PC-9 (cell line): ENCODE results near the gene CCDC148. TPM values are rescaled to one million over a fixed set of nuclear protein-coding genes. Genes with fewer than 3 reads are reported as not detected.

Experiments used
- BruUV-seq: library from RNA; stranded (reverse); fragments of 400-500 nt; replicated peaks from 2 replicates; lab custom pipeline; 2021; lab: Mats Ljungman, UMichigan
- CTCF ChIA-PET: fragments of 300-600 bp; sonication (Branson Sonifier 250); formaldehyde crosslinking; loops from one replicate; lab custom pipeline; 2022; ENCODE audit warnings: antibody characterized with exemption; lab: Charles Lee
- POLR2A ChIA-PET: fragments of 300-600 bp; sonication (Branson Sonifier 250); formaldehyde crosslinking; loops from one replicate; lab custom pipeline; 2022; ENCODE audit warnings: antibody characterized with exemption; ENCODE audit not compliant: unreplicated experiment; lab: Charles Lee
- DNase-seq, 2 experiments: peaks; one replicate each; pipeline versions ENCODE4 v3.0.0 to v3.0.0-alpha.2; 2015 to 2022; ENCODE audit warnings: mixed read lengths in 1 of 2
- H2AFZ ChIP-seq: fragments of 200-600 bp; sonication (generic); 2 replicates; pipeline ENCODE4 v1.8.1; 2017; ENCODE audit warnings: antibody characterized with exemption
- H3F3A ChIP-seq: fragments of 200-600 bp; sonication (generic); 2 replicates; pipeline ENCODE4 v1.8.1; 2017; ENCODE audit warnings: antibody characterized with exemption, mild to moderate bottlenecking, low read depth; ENCODE audit not compliant: insufficient read depth
- H3K27ac ChIP-seq: fragments of 200-600 bp; sonication (generic); 2 replicates; pipeline ENCODE4 v1.6.1; 2016; ENCODE audit warnings: mixed run types
- H3K27me3 ChIP-seq: fragments of 200-600 bp; sonication (generic); 2 replicates; pipeline ENCODE4 v1.6.1; 2016; ENCODE audit warnings: low read depth, mixed run types; ENCODE audit not compliant: insufficient read depth
- H3K36me3 ChIP-seq: fragments of 200-600 bp; sonication (generic); 2 replicates; pipeline ENCODE4 v1.6.1; 2016; ENCODE audit warnings: low read depth, mixed run types
- H3K4me1 ChIP-seq: fragments of 200-600 bp; sonication (generic); replicated peaks from 2 replicates; pipeline ENCODE4 v1.6.1; 2016; ENCODE audit warnings: mixed run types; ENCODE audit not compliant: insufficient read depth
- H3K4me2 ChIP-seq: fragments of 200-600 bp; sonication (generic); 2 replicates; pipeline ENCODE4 v1.6.1; 2017; ENCODE audit warnings: mixed run types
- H3K4me3 ChIP-seq: fragments of 200-600 bp; sonication (generic); 2 replicates; pipeline ENCODE4 v1.6.1; 2016; ENCODE audit warnings: mixed run types
- H3K79me2 ChIP-seq: fragments of 200-600 bp; sonication (generic); 2 replicates; pipeline ENCODE4 v1.6.1; 2017; ENCODE audit warnings: low read depth, mixed run types
- H3K9me2 ChIP-seq: fragments of 200-600 bp; sonication (generic); 2 replicates; pipeline ENCODE4 v1.8.1; 2017; ENCODE audit warnings: mild to moderate bottlenecking; ENCODE audit not compliant: insufficient read depth
- H3K9me3 ChIP-seq: fragments of 200-600 bp; sonication (generic); 2 replicates; pipeline ENCODE4 v1.8.1; 2016; ENCODE audit warnings: low read depth; ENCODE audit not compliant: insufficient read depth
- H4K20me1 ChIP-seq: fragments of 200-600 bp; sonication (generic); 2 replicates; pipeline ENCODE4 v1.8.1; 2017; ENCODE audit not compliant: insufficient read depth
- EZH2 ChIP-seq: fragments of 200-600 bp; sonication (generic); IDR thresholded peaks from 2 replicates; pipeline ENCODE4 v1.8.0; 2017; ENCODE audit warnings: antibody characterized with exemption, low read depth
- intact Hi-C: fragments of 100-400 bp; cut with micrococcal nuclease; formaldehyde crosslinking; loops from one replicate; pipeline ENCODE4 v1.10.0; 2022; ENCODE audit not compliant: unreplicated experiment
- total RNA-seq: library from RNA; stranded (reverse); gene quantifications from 2 replicates; pipeline ENCODE4 v1.2.3, GENCODE V29; 2021
- TF ChIP-seq, protein P1 (sequence below): fragments of 200-600 bp; sonication (generic); conservative IDR thresholded peaks from 2 replicates; pipeline ENCODE4 v1.6.1; 2017; ENCODE audit warnings: mixed run types, antibody characterized with exemption, mild to moderate bottlenecking, moderate library complexity

The CCDC148 gene
- total RNA-seq, 1 experiment from 2014 or later, result 1.8 TPM

DNA sequence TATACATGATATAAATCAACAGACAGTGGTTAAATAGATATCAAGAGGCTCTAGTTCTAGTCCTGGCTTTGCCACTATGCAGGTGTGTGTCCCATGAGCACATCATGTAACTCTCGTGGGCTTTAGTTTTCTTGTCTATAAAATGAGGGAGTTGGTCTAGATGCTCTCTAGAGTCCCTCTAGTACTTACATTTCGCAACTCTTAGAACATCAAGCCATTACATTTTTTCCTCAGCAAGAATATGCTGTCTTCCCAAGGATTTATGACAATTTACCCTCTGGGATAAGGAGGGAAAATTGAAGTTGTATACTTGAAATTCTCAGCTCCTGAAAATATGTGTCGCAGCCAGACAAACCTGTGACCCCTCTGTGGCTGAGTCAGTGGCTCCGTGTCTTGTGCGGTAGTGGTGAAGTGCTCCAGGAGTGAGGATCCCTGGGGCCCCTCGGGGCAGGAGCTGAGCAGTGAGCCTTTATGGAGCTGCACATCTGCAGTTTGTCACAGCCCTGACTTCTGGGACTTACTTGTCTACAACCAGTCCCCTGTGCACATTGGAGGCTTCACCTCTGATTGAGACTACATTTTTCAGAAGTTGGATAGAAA lies 7.0 kb upstream of the CCDC148 start:
- POLR2A ChIA-PET, result no interaction called here
- peaks cover 24% of the 10 kb centered on the region for H3K4me1 ChIP-seq
- no peak overlapping the region for H3K4me3 ChIP-seq
- H3K27me3 ChIP-seq, result no peaks in the 10 kb centered on the region
- intact Hi-C loops, result no loop called here
- no peak overlapping the region for H3K4me2 ChIP-seq
- H3K9me2 ChIP-seq, result no peaks in the 10 kb centered on the region
- no peaks in the 10 kb centered on the region; the same call in 1 of the 2 replicates for H3K9me3 ChIP-seq
- TF ChIP-seq, protein P1, sequence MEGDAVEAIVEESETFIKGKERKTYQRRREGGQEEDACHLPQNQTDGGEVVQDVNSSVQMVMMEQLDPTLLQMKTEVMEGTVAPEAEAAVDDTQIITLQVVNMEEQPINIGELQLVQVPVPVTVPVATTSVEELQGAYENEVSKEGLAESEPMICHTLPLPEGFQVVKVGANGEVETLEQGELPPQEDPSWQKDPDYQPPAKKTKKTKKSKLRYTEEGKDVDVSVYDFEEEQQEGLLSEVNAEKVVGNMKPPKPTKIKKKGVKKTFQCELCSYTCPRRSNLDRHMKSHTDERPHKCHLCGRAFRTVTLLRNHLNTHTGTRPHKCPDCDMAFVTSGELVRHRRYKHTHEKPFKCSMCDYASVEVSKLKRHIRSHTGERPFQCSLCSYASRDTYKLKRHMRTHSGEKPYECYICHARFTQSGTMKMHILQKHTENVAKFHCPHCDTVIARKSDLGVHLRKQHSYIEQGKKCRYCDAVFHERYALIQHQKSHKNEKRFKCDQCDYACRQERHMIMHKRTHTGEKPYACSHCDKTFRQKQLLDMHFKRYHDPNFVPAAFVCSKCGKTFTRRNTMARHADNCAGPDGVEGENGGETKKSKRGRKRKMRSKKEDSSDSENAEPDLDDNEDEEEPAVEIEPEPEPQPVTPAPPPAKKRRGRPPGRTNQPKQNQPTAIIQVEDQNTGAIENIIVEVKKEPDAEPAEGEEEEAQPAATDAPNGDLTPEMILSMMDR, result no peak
- no peak for TF ChIP-seq EZH2
- H3K36me3 ChIP-seq, result no peaks in the 10 kb centered on the region
- no peak overlapping the region for H2AFZ ChIP-seq
- BruUV-seq, result no TSS peak
- DNase-seq, result no peak
- H3K27ac ChIP-seq, result no peak overlapping the region
- peaks cover 78% of the 10 kb centered on the region for H3K79me2 ChIP-seq
- CTCF ChIA-PET, result no interaction called here
- peaks cover 18% of the 10 kb centered on the region; the same call in 1 of the 2 replicates for H4K20me1 ChIP-seq
- H3F3A ChIP-seq, result 0 out of 2 replicates have a peak, but pooled peaks cover under 1% of the 10 kb centered on the region

DNA sequence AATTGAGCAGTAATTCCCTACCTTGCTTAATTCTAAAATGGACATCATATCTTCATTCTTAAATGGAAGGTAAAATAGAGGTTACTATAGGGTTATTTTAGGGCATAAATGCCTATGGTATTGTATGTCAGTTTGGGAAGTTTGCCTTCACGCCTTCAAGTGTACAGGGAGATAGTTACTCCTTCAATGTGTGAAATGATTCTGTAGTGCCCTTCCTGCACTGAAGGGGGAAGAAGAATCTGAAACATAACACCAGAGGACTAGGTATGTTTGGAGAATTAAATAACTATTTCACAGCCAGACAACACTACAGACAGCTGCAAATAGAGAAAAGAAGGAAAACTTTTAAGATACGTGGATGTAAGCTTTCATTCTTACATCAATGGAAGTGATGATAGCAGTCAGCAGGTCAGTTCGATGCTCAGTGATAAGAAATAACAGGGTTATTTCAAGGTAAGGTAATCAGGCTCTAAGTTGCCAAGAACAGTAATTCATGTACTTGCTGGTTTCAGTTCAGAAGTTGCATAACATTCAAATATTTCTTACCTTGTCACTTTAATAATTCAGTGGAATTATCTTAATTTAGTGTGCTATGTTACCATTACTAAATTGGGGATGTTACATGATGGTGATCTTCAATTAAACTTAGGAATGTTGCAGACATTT lies 4.2 kb upstream of the CCDC148 start:
- Histone ChIP-seq H3K9me2 (no peaks in the 10 kb centered on the region), H3K9me3 (no peaks in the 10 kb centered on the region), H3K4me2 (peak overlapping the region; percentile 90), H4K20me1 (peaks cover 23% of the 10 kb centered on the region; the same call in 1 of the 2 replicates), H3K4me1 (peaks cover 28% of the 10 kb centered on the region), H3K79me2 (peaks cover 78% of the 10 kb centered on the region), H2AFZ (no peak overlapping the region), H3K27ac (no peak overlapping the region), H3K4me3 (no peak overlapping the region), H3K36me3 (no peaks in the 10 kb centered on the region), H3K27me3 (no peaks in the 10 kb centered on the region), H3F3A (0 out of 2 replicates have a peak, but pooled peaks cover 5% of the 10 kb centered on the region)
- ChIA-PET POLR2A (no interaction called here), CTCF (interaction anchor here (0.7 kb wide), 1 partner anchor 113 kb away, joined by 3 read pairs; no protein-coding TSS in a partner anchor)
- TF ChIP-seq, protein P1, result no peak
- no peak for TF ChIP-seq EZH2
- intact Hi-C loops, result no loop called here
- peak in 1 of 2 experiments; percentile 34 for DNase-seq
- BruUV-seq, result no TSS peak

DNA sequence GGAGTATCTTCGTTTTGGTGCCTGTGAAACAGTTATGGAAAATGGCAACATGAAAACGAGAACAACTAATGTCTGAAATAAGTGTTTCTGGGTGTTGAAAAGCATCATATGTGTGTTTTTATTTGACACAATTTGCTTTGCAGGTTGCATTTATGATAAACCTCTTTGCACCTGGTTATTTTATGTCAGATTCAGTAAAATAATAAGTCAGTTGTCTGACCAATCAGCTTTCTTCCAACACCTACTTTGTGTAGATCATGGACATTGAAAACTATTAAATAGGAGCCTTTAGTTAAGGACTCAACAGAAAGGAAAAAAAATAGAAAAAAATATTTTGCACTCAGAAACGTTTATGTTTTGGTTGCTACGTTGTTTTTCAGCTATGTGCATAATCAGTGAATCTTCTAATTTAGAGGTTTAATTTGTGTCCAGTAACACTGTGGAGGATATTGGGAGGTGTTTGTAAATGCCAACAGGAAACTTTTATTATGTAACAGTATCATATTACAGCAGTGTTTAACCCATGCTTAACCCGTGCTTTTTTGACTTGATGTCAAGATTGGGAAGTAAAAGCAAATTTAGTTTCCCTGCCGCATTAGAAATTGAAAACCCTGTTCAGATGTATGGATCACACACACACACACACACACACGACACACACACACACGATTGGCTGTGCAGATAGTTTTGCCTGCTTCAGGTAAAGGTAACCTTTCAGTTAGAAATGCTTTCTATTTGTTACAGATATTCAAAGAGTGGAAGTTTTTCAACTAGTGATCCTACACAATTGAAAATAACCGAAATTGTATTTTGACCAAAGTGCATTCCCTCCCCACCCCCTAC lies 2.8 kb upstream of the CCDC148 start:
- ChIA-PET POLR2A (interaction anchor here (0.5 to 0.6 kb wide), 2 partner anchors 190 to 380 kb away, joined by 3 to 6 read pairs; no protein-coding TSS in a partner anchor), CTCF (no interaction called here)
- Histone ChIP-seq H3K9me3 (no peaks in the 10 kb centered on the region), H2AFZ (no peak overlapping the region), H3K27ac (no peak overlapping the region), H3K4me3 (peak overlapping the region; percentile 89; the same call in 1 of the 2 replicates), H3K4me1 (peaks cover 29% of the 10 kb centered on the region), H3K9me2 (no peaks in the 10 kb centered on the region), H3K36me3 (no peaks in the 10 kb centered on the region), H3F3A (0 out of 2 replicates have a peak, but pooled peaks cover 5% of the 10 kb centered on the region), H4K20me1 (peaks cover 17% of the 10 kb centered on the region; the same call in 1 of the 2 replicates), H3K79me2 (peaks cover 64% of the 10 kb centered on the region), H3K4me2 (peak overlapping the region; percentile 90), H3K27me3 (no peaks in the 10 kb centered on the region)
- TF ChIP-seq, protein P1, result no peak
- TF ChIP-seq EZH2, result no peak
- no peak for DNase-seq
- intact Hi-C loops, result loop anchor here (5.0 to 10.0 kb wide), 5 partner anchors 78 to 435 kb away; no protein-coding TSS in a partner anchor
- BruUV-seq, result no TSS peak
